Gastroesophageal sphincter (tissue), 4 donors: ENCODE data around the gene WDR4. TPM values are rescaled to one million over a fixed set of nuclear protein-coding genes. Genes with fewer than 3 reads are reported as not detected.

Experiments
- ATAC-seq: fragments of 150-250 bp; one replicate; pipeline ENCODE4 v1.9.1; 2016; ENCODE audit warnings: mild to moderate bottlenecking, moderate library complexity
- H3K27ac ChIP-seq, 4 donors: fragments of 200-600 bp; sonication (generic) in 3 of 4; 1 replicate in 3 of 4; 2 replicates in 1 of 4; pipeline ENCODE4 v1.5.1; 2016 to 2019
- H3K27me3 ChIP-seq: fragments of 200-600 bp; sonication (generic); one replicate; pipeline ENCODE4 v1.5.1; 2019
- H3K36me3 ChIP-seq, 2 donors: fragments of 200-600 bp; sonication (generic); one replicate each; pipeline ENCODE4 v1.5.1; 2019; ENCODE audit warnings: control low read depth in 1 of 2
- H3K4me1 ChIP-seq, 3 donors: fragments of 200-600 bp; sonication (generic); 1 replicate in 2 of 3; 2 replicates in 1 of 3; pipeline ENCODE4 v1.5.1; 2016 to 2019; ENCODE audit warnings: control low read depth in 2 of 3
- H3K4me3 ChIP-seq, 2 donors: fragments of 200-600 bp; sonication (generic); one replicate each; pipeline ENCODE4 v1.5.1; 2019; ENCODE audit warnings: mild to moderate bottlenecking in 1 of 2, moderate library complexity in 1 of 2
- H3K9me3 ChIP-seq, 3 donors: fragments of 200-600 bp; sonication (generic); one replicate each; pipeline ENCODE4 v1.5.1; 2017 to 2019; ENCODE audit warnings: control low read depth in 2 of 3
- EP300 ChIP-seq: sonication (generic); formaldehyde crosslinking; IDR thresholded peaks from one replicate; pipeline ENCODE4 v1.6.1; 2017; ENCODE audit warnings: antibody characterized with exemption, mild to moderate bottlenecking
- POLR2A ChIP-seq, 2 donors: fragments of 450-650 bp; IDR thresholded peaks; one replicate each; pipeline ENCODE4 v1.6.1; 2017; ENCODE audit warnings: antibody characterized with exemption in 2 of 2, mild to moderate bottlenecking in 2 of 2, moderate library complexity in 1 of 2
- POLR2AphosphoS5 ChIP-seq: sonication (generic); formaldehyde crosslinking; IDR thresholded peaks from one replicate; pipeline ENCODE4 v1.6.1; 2017; ENCODE audit warnings: antibody characterized with exemption
- WGBS, 2 donors: methylation state at CpG; one replicate each; pipeline ENCODE4 v1.1.5; 2018; ENCODE audit warnings: low coverage in 1 of 2; 5-methylcytosine and 5-hydroxymethylcytosine counted together
- total RNA-seq, 4 donors: library from RNA; depleted of rRNA; stranded (reverse); fragments of >200 nt; gene quantifications; one replicate each; pipeline ENCODE4 v1.1.0, GENCODE V29; 2016
- TF ChIP-seq, protein P1 (sequence below), 4 experiments: fragments of 200-600 bp in 2 of 4; fragments of 450-650 bp in 2 of 4; sonication (generic) in 1 of 4; IDR thresholded peaks; one replicate each; pipeline ENCODE4 v1.5.1; 2017 to 2019; ENCODE audit warnings: antibody characterized with exemption in 4 of 4, mild to moderate bottlenecking in 2 of 4, moderate library complexity in 2 of 4

The WDR4 gene
- total RNA-seq, 4 donors from 2014 or later: 3.9 to 10.0 (median 7.5) TPM

DNA sequence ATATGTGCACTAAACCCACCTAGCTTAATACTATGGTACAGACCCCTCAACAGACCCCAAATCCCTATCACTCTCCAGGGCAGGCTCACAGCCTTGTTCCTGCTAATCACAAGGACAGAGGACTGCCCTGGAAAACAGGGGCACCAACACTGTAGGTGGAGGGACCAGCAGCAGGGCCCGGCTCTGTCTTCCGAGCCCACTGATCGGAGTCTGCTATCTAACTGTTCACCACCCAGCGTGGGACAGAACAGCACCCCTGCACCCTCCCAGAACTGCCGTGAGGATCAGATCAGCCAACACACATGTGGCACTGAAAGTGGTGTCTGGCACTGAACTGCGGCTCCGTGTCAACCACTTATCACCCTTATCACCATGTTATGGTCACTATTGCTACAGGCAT lies 6.2 kb downstream of the WDR4 start:
- Histone ChIP-seq H3K9me3 (no peaks in the 10 kb centered on the region), H3K27ac (no peak overlapping the region), H3K36me3 (peaks cover 0 to 85% of the 10 kb centered on the region in 2 donors), H3K4me3 (no peak overlapping the region), H3K27me3 (no peaks in the 10 kb centered on the region), H3K4me1 (peaks cover 0 to 11% (median under 1%) of the 10 kb centered on the region in 3 donors)
- no peak for ATAC-seq
- 100% methylated on average over 3 of the region's 7 CpGs for WGBS, 2 donors
- TF ChIP-seq POLR2A (IDR thresholded peaks at IDR 0.05) (no peak), EP300 (no peak), POLR2AphosphoS5 (no peak)
- TF ChIP-seq, protein P1, sequence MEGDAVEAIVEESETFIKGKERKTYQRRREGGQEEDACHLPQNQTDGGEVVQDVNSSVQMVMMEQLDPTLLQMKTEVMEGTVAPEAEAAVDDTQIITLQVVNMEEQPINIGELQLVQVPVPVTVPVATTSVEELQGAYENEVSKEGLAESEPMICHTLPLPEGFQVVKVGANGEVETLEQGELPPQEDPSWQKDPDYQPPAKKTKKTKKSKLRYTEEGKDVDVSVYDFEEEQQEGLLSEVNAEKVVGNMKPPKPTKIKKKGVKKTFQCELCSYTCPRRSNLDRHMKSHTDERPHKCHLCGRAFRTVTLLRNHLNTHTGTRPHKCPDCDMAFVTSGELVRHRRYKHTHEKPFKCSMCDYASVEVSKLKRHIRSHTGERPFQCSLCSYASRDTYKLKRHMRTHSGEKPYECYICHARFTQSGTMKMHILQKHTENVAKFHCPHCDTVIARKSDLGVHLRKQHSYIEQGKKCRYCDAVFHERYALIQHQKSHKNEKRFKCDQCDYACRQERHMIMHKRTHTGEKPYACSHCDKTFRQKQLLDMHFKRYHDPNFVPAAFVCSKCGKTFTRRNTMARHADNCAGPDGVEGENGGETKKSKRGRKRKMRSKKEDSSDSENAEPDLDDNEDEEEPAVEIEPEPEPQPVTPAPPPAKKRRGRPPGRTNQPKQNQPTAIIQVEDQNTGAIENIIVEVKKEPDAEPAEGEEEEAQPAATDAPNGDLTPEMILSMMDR (IDR thresholded peaks at IDR 0.05): no peak

DNA sequence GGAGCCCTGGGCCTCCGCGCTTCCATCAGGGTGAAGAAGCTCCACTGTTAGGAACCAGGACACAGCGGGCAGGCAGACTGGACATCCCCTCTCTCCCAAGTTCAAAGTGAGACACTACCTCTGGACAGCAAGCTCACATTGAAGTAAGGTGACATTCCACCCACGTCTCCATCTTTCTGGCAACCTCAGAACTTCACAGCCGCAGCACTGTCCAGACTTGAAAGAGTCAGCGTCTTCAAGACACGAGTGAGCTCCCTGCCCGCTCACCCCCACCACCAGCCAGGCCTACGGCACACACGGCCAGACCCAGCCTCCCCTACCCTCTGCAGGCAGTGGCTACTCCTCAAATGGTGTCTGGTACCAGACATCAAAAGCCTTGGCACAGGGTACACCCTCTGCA lies 11.1 kb downstream of the WDR4 start:
- H3K9me3 ChIP-seq: no peaks in the 10 kb centered on the region
- H3K4me3 ChIP-seq: no peak overlapping the region
- whole genome bisulfite sequencing, 2 donors: 100% methylated on average over 2 of the region's 10 CpGs; no CpG with 5 or more reads in 1 of the 2 donors
- no peak overlapping the region for H3K27ac ChIP-seq
- TF ChIP-seq, protein P1 (IDR thresholded peaks at IDR 0.05): no peak
- TF ChIP-seq EP300: no peak
- TF ChIP-seq POLR2A (IDR thresholded peaks at IDR 0.05): no peak
- TF ChIP-seq POLR2AphosphoS5: no peak
- H3K4me1 ChIP-seq: peaks cover 0 to 4% (median 0%) of the 10 kb centered on the region in 3 donors
- ATAC-seq: no peak
- H3K27me3 ChIP-seq: no peaks in the 10 kb centered on the region
- H3K36me3 ChIP-seq: peaks cover 0 to 81% of the 10 kb centered on the region in 2 donors

DNA sequence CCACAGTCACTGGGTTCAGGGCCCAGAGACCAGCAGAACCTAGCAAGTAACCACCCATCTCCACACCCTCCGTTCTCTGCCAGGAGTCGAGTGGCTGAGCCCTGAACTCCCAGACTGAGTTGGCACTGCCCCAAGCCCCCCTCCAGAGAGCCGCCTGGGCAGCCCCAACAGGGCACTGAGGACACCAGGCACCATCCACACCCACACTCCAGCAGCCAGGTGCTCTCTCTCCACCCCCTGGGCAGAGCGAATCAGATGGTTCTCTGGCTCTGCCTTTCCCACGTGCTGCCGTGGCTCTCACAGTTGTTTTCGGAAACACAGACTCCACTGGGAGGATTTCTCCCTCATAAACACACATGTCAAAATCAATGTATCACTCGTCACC lies 13.6 kb downstream of the WDR4 start:
- Histone ChIP-seq H3K4me1 (peaks cover 0 to 4% (median 0%) of the 10 kb centered on the region in 3 donors), H3K9me3 (no peaks in the 10 kb centered on the region), H3K36me3 (peaks cover 0 to 81% of the 10 kb centered on the region in 2 donors), H3K27me3 (no peaks in the 10 kb centered on the region), H3K4me3 (no peak overlapping the region), H3K27ac (no peak overlapping the region)
- peak; percentile 37 for ATAC-seq
- TF ChIP-seq, protein P1 (IDR thresholded peaks at IDR 0.05): no peak
- no peak for TF ChIP-seq POLR2AphosphoS5
- 48 to 54% methylated on average over 4 to 5 of the region's 8 CpGs for WGBS, 2 donors

DNA sequence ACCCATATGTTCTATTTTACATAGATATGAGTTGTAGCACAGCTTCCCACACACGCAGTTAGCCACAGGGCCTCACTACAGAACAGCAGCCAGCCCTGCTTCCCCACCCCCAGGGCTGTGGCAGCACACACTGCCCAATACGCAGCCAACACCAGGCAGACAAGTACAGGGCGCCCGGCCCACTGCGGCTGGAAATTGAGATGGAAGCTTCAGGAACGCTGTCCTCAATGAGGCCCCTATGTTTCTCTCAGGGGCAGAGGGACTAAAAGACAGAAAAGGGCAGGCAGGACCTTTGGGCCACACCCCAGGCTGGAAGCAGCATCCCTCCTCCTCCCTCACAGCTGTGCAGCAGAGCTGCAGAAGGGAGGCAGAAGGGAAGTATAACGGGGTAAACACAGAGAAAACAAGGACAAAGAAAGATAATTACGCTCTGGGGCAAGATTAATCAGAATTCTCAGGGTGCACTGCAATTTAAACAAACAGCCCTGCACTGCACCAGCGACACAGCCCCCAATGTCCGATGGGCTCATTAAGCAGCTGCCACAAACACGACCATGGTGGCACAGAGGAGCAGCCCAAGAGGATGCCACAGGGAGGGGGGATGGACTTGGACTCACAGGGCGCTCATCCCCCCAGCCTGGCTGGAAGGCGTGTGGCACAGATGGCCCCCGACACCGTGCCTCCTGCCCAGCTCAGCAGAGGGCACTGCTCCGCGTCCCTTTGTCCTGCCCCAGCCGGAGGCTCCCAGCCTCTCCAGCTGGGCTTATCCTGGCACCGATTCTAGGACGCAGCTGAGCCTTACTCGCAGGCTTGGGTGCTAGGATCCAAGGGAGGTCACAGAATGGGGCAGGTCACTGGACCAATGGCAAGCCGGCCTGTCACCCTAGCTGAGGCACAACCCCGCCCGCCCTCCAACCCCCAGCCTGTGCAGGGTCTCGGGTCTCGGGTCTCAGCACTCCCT lies 14.2 kb downstream of the WDR4 start:
- Histone ChIP-seq H3K4me3 (no peak overlapping the region), H3K4me1 (peaks cover 0 to 4% (median 0%) of the 10 kb centered on the region in 3 donors), H3K9me3 (no peaks in the 10 kb centered on the region), H3K27ac (no peak overlapping the region), H3K27me3 (no peaks in the 10 kb centered on the region), H3K36me3 (peaks cover 0 to 81% of the 10 kb centered on the region in 2 donors)
- 72 to 73% methylated on average over 3 to 8 of the region's 26 CpGs for WGBS, 2 donors
- peak; percentile 17 for ATAC-seq
- TF ChIP-seq, protein P1 (IDR thresholded peaks at IDR 0.05): no peak

DNA sequence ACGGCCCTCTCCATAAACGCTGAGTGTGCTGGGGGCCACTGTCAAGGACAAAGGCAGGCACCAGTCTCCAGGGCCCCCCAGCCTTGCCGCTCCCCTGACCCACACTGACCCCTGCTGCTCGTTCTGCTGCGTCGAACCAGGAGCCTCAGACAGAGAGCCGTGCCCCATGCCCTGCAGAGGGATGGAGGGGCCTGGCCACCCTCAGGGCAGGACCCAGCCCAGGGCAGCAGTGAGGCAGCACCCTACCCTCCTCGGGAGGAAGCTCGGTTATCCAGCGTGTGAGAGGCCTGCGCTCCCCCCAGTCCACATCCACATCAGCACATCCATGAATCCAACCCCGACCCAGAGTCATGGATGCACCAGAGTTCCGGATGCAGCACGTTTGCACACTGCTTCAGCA lies 15.1 kb downstream of the WDR4 start:
- H3K4me1 ChIP-seq: peaks cover 0 to 4% (median 0%) of the 10 kb centered on the region in 3 donors
- H3K36me3 ChIP-seq: peaks cover 0 to 81% of the 10 kb centered on the region in 2 donors
- no peaks in the 10 kb centered on the region for H3K27me3 ChIP-seq
- 83% methylated on average over 3 of the region's 14 CpGs; no CpG with 5 or more reads in 1 of the 2 donors for WGBS, 2 donors
- no peaks in the 10 kb centered on the region for H3K9me3 ChIP-seq
- TF ChIP-seq EP300 (no peak), POLR2A (IDR thresholded peaks at IDR 0.05) (no peak), POLR2AphosphoS5 (no peak)
- TF ChIP-seq, protein P1 (IDR thresholded peaks at IDR 0.05): no peak
- no peak for ATAC-seq
- H3K27ac ChIP-seq: no peak overlapping the region
- H3K4me3 ChIP-seq: no peak overlapping the region
